Endothelial cell of umbilical vein (primary cell): ENCODE data around the gene POLN. TPM values are rescaled to one million over a fixed set of nuclear protein-coding genes. Genes with fewer than 3 reads are reported as not detected.

Source experiments
- BruUV-seq: library from RNA; stranded (reverse); fragments of 400-500 nt; replicated peaks from 2 replicates; lab custom pipeline; 2021; lab: Mats Ljungman, UMichigan
- CTCF ChIA-PET: fragments of 300-600, 350-600 bp; sonication (Branson Sonifier 250); formaldehyde crosslinking; loops from one replicate; lab custom pipeline; 2021; ENCODE audit warnings: antibody characterized with exemption, inconsistent platforms; lab: Charles Lee
- POLR2A ChIA-PET: fragments of 300-600, 350-600 bp; sonication (Branson Sonifier 250); formaldehyde crosslinking; loops from one replicate; lab custom pipeline; 2021; ENCODE audit warnings: antibody characterized with exemption, inconsistent platforms; lab: Charles Lee
- DNase-seq: peaks from one replicate; pipeline ENCODE4 v3.0.0-alpha.2; 2011; ENCODE audit warnings: low read depth, low spot score
- FAIRE-seq: peaks from 2 replicates; lab custom pipeline; 2011; peaks lifted over from hg19 to GRCh38; lab: Jason Lieb, UNC
- H2AFZ ChIP-seq: 2 replicates; pipeline ENCODE4 v1.6.0; 2012; ENCODE audit warnings: low read depth, low read length, control low read depth, inconsistent platforms
- H3K27ac ChIP-seq: 2 replicates; pipeline ENCODE4 v1.5.1; 2011; ENCODE audit warnings: low read depth, mild to moderate bottlenecking, control low read depth, low read length, moderate library complexity; ENCODE audit not compliant: insufficient read depth
- H3K27me3 ChIP-seq, 2 experiments: 2 replicates each; pipeline versions ENCODE4 v1.6.0 to v1.6.1; 2011; ENCODE audit warnings: low read length in 2 of 2, mixed read lengths in 1 of 2; ENCODE audit not compliant: control insufficient read depth in 2 of 2, insufficient read depth in 2 of 2
- H3K36me3 ChIP-seq, 2 experiments: 2 replicates in 1 of 2; 3 replicates in 1 of 2; pipeline ENCODE4 v1.5.1; 2011; ENCODE audit warnings: low read length in 2 of 2, mild to moderate bottlenecking in 1 of 2, moderate library complexity in 1 of 2; ENCODE audit not compliant: control insufficient read depth in 2 of 2, insufficient read depth in 2 of 2; ENCODE audit errors: extremely low read depth in 1 of 2
- H3K4me1 ChIP-seq: 3 replicates; pipeline ENCODE4 v1.5.1; 2011; ENCODE audit warnings: mild to moderate bottlenecking, low read length; ENCODE audit not compliant: control insufficient read depth, insufficient read depth; ENCODE audit errors: extremely low read depth
- H3K4me2 ChIP-seq: 2 replicates; pipeline ENCODE4 v1.6.1; 2011; ENCODE audit warnings: low read length, control low read depth, mixed read lengths; ENCODE audit not compliant: insufficient read depth
- H3K4me3 ChIP-seq, 3 experiments: fragments of 200-600 bp in 1 of 3; sonication (generic), shearing (Covaris generic) in 1 of 3; replicated peaks in 1 of 3; 2 replicates each; pipeline ENCODE4 v1.5.1; 2011 to 2016; ENCODE audit warnings: control low read depth in 3 of 3, low read length in 3 of 3, mild to moderate bottlenecking in 2 of 3, inconsistent platforms in 1 of 3, low read depth in 1 of 3, moderate library complexity in 1 of 3; ENCODE audit not compliant: insufficient read depth in 1 of 3
- H3K79me2 ChIP-seq: 2 replicates; pipeline ENCODE4 v1.6.0; 2012; ENCODE audit warnings: low read length, inconsistent platforms; ENCODE audit not compliant: control insufficient read depth, insufficient read depth
- H3K9ac ChIP-seq: replicated peaks from 2 replicates; pipeline ENCODE3; 2011; ENCODE audit warnings: low read length, control low read depth; ENCODE audit not compliant: insufficient read depth; ENCODE audit errors: extremely low read depth
- H3K9me1 ChIP-seq: replicated peaks from 3 replicates; pipeline ENCODE4 v1.6.0; 2011; ENCODE audit warnings: mild to moderate bottlenecking, low read length; ENCODE audit not compliant: control insufficient read depth, insufficient read depth; ENCODE audit errors: extremely low read depth
- H3K9me3 ChIP-seq: replicated peaks from 2 replicates; pipeline ENCODE4 v1.5.1; 2012; ENCODE audit warnings: low read length, inconsistent platforms; ENCODE audit not compliant: control insufficient read depth, insufficient read depth
- H4K20me1 ChIP-seq: replicated peaks from 2 replicates; pipeline ENCODE3; 2011; ENCODE audit warnings: mild to moderate bottlenecking, low read length; ENCODE audit not compliant: control insufficient read depth, insufficient read depth; ENCODE audit errors: extremely low read depth
- EZH2 ChIP-seq: IDR thresholded peaks from 2 replicates; pipeline ENCODE4 v1.6.1; 2012; ENCODE audit warnings: borderline replicate concordance, low read depth, mild to moderate bottlenecking, moderate library complexity, low read length, inconsistent platforms; ENCODE audit not compliant: severe bottlenecking
- FOS ChIP-seq: IDR thresholded peaks from 2 replicates; pipeline ENCODE4 v1.6.1; 2011; ENCODE audit warnings: mild to moderate bottlenecking, low read length, moderate library complexity, borderline replicate concordance; ENCODE audit not compliant: insufficient read depth
- JUN ChIP-seq: IDR thresholded peaks from 2 replicates; pipeline ENCODE4 v1.6.1; 2011; ENCODE audit warnings: borderline replicate concordance, low read depth; ENCODE audit not compliant: insufficient read length, insufficient read depth
- dilution Hi-C: fragments of 300-500 bp; cut with MboI; formaldehyde crosslinking; loops from one replicate; pipeline ENCODE4 v1.15.0; 2019; ENCODE audit warnings: low sequenced_read_pairs; ENCODE audit not compliant: extremely low pct_ligation_motif_present
- intact Hi-C: fragments of 100-400 bp; cut with micrococcal nuclease; formaldehyde crosslinking; loops from one replicate; pipeline ENCODE4 v1.10.0; 2022
- polyA plus RNA-seq, 4 experiments: library from polyadenylated mRNA; depleted of rRNA in 3 of 4; stranded (reverse) in 3 of 4; unstranded in 1 of 4; fragments of >200 nt; gene quantifications; 2 replicates each; pipeline versions ENCODE4 v1.2.1 to v1.2.3, GENCODE V29; 2011 to 2012; ENCODE audit warnings: missing spikeins in 1 of 4
- total RNA-seq: library from RNA; stranded (reverse); gene quantifications from 2 replicates; pipeline ENCODE4 v1.2.3, GENCODE V29; 2021
- TF ChIP-seq, protein P1 (sequence below): IDR thresholded peaks from 2 replicates; pipeline ENCODE4 v1.6.1; 2011; ENCODE audit not compliant: insufficient read depth, insufficient read length
- TF ChIP-seq, protein P2 (sequence below), 2 donors: IDR thresholded peaks; 1 replicate in 1 of 2; 2 replicates in 1 of 2; pipeline ENCODE4 v1.5.1; 2011; ENCODE audit warnings: low read length in 2 of 2, mild to moderate bottlenecking in 2 of 2, moderate library complexity in 2 of 2, control low read depth in 1 of 2, inconsistent platforms in 1 of 2, low read depth in 1 of 2; ENCODE audit not compliant: insufficient read depth in 1 of 2; ENCODE audit errors: extremely low read depth in 1 of 2

Gene POLN
- total and polyA plus RNA-seq, 2 donors (not counting 3 experiments of a cell fraction or from before 2014, with no cell fraction given): 1.3 to 4.2 TPM

DNA sequence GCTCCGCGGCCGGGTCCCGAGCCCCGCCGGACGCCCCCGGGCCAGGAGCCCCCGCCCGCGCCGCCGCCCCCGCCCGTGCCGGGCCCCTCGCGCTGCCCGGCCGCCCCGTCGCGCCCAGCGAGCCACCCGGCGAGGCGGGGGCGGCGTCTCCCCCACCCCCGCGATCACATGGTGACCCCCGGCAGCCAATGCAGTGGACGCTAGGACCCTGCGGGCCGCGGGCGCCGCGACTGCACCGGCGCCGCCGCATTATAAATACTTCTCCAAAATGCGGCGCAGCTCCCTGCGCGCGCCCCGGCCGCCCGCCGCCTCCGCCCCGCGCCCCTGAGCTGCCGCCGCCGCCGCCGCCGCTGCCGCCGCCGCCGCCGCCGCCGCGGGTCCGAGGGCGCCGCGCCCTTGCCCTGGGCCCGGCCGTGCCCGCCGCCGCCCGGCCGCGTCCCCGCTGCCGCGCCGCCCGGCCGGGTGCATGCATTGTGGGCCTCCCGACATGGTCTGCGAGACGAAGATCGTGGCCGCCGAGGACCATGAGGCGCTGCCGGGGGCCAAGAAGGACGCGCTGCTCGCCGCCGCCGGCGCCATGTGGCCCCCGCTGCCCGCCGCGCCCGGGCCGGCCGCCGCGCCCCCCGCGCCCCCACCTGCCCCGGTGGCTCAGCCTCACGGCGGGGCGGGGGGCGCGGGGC lies 182.7 kb downstream of the POLN start, which contains the start of gene NAT8L:
Gene NAT8L, plus strand, starts transcription at position 282 of the 680 bp plus-strand sequence. Its CDS starts 185 bp downstream, at position 467.
- Histone ChIP-seq H3K9me1 (no peaks in the 10 kb centered on the region), H3K4me3 (peak within 1 kb of the TSS in 1 of 3 experiments; percentile 31), H3K27ac (no peak within 1 kb of the TSS), H4K20me1 (no peaks in the 10 kb centered on the region), H3K9me3 (no peaks in the 10 kb centered on the region), H3K4me2 (no peak within 1 kb of the TSS), H3K4me1 (no peaks in the 10 kb centered on the region), H3K9ac (no peak within 1 kb of the TSS), H3K27me3 (peaks cover 25 to 39% of the 10 kb centered on the region in 2 experiments), H3K79me2 (no peaks in the 10 kb centered on the region), H2AFZ (peak within 1 kb of the TSS; percentile 59), H3K36me3 (no peaks in the 10 kb centered on the region)
- TF ChIP-seq JUN (no peak), EZH2 (peak; percentile 5), FOS (no peak)
- TF ChIP-seq, protein P1, sequence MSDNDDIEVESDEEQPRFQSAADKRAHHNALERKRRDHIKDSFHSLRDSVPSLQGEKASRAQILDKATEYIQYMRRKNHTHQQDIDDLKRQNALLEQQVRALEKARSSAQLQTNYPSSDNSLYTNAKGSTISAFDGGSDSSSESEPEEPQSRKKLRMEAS: no peak
- FAIRE-seq: no peak
- POLR2A ChIA-PET: no interaction called here
- DNase-seq: no peak
- CTCF ChIA-PET: no interaction called here
- intact Hi-C loops (no loop called here), dilution Hi-C loops (no loop called here)
- BruUV-seq: no TSS peak

DNA sequence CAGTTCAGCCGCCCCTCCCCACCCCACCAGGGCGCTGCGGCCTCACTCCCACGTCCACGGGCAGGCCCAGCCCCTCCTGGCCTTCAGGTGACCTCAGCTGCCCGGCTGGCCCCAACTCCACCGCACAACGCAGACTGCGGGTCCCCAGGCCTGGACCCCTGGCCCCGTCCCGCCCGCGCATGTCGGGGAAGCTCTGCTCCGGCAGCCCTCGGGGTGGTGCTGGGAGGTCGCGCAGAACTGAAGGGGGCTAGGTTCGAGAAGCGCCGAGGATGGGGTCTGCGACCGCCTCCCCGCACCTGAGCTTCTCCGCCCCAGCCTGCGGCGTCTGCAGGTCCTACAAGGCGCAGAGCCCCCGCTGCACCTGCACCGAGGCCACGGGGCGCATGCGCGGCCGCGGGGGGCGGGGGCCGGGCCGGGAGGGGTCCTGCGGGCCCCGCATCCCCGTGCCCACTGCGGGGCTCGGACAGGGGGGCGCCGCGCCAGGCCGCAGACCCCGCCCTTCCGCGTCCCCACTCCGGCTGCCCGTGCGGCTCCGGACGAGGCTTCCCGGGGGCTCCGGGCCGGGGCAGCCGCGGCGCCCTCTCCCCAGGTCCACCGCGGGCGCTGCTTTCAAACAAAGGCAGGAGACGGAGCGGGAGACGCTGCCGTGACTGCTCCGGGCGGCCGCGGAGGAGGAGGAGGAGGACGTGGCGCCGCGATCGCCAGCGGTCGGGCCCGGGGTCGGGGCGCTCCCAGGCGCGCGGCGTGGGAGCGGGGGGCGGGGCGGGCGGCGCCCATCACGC lies 183.5 kb downstream of the POLN start:
- TF ChIP-seq, protein P2, sequence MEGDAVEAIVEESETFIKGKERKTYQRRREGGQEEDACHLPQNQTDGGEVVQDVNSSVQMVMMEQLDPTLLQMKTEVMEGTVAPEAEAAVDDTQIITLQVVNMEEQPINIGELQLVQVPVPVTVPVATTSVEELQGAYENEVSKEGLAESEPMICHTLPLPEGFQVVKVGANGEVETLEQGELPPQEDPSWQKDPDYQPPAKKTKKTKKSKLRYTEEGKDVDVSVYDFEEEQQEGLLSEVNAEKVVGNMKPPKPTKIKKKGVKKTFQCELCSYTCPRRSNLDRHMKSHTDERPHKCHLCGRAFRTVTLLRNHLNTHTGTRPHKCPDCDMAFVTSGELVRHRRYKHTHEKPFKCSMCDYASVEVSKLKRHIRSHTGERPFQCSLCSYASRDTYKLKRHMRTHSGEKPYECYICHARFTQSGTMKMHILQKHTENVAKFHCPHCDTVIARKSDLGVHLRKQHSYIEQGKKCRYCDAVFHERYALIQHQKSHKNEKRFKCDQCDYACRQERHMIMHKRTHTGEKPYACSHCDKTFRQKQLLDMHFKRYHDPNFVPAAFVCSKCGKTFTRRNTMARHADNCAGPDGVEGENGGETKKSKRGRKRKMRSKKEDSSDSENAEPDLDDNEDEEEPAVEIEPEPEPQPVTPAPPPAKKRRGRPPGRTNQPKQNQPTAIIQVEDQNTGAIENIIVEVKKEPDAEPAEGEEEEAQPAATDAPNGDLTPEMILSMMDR (IDR thresholded peaks at IDR 0.05; ENCODE audit: extremely low read depth in 1 of 2, insufficient read depth in 1 of 2, low read depth in 1 of 2, low read length in 2 of 2): no peak
- TF ChIP-seq EZH2: peak; percentile 95
- no peak overlapping the region for H3K9ac ChIP-seq
- H3K79me2 ChIP-seq: no peaks in the 10 kb centered on the region
- H3K9me3 ChIP-seq: no peaks in the 10 kb centered on the region
- peaks cover 27 to 39% of the 10 kb centered on the region in 2 experiments for H3K27me3 ChIP-seq
- FAIRE-seq (no peak), DNase-seq (no peak)
- peak overlapping the region; percentile 59 for H2AFZ ChIP-seq
- no peak overlapping the region for H3K4me2 ChIP-seq
- no peaks in the 10 kb centered on the region for H3K4me1 ChIP-seq
- no TSS peak for BruUV-seq
- POLR2A ChIA-PET: no interaction called here
- intact Hi-C loops: no loop called here
- H3K27ac ChIP-seq: no peak overlapping the region
- no peaks in the 10 kb centered on the region for H4K20me1 ChIP-seq
- CTCF ChIA-PET: interaction anchor here (0.9 to 1.4 kb wide), 2 partner anchors 9 to 49 kb away, joined by 3 read pairs; no protein-coding TSS in a partner anchor
- no peaks in the 10 kb centered on the region for H3K36me3 ChIP-seq
- dilution Hi-C loops: no loop called here
- no peaks in the 10 kb centered on the region for H3K9me1 ChIP-seq
- peak overlapping the region in 1 of 3 experiments; percentile 31 for H3K4me3 ChIP-seq
